ENCODE data around the gene UBE2D1. TPM values are rescaled to one million over a fixed set of nuclear protein-coding genes. Genes with fewer than 3 reads are reported as not detected.

UBE2D1 gene
- total and polyA plus RNA-seq, 2 donors (not counting 3 experiments of a cell fraction or from before 2014, with no cell fraction given), result 13.5 to 14.5 TPM

DNA sequence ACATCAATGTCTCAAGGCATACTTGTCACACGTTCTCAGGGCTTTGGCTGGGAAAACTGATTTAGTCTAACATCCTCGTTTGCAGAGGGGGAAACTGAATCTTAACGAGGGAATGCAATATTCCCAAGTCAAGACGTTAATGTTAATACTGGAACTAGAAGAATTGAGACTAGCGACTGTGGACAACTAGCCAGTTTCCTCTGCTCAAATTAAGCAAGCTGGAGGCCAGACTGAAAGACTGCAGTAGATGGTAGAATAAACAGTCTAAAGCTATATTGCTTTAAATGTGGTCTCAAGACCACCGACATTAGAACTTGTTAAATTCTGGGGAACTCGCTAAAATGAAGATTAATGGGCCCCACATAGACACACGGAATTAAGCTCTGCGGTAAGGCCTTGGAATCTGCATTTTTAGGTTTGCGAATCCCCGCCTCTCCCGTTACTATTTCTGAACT is 49.8 kb downstream of the UBE2D1 start:
- TSS peak; percentile 88 for BruUV-seq (replicated peaks)
- Histone ChIP-seq H3K9me1 (replicated peaks; ENCODE audit: control insufficient read depth, extremely low read depth, insufficient read depth, low read length) (no peaks in the 10 kb centered on the region), H3K4me2 (ENCODE audit: insufficient read depth, low read length) (peak overlapping the region; percentile 76), H3K27ac (ENCODE audit: insufficient read depth, low read depth, low read length) (peak overlapping the region; percentile 26), H3K4me3 (replicated peaks in 1 of 3; ENCODE audit: insufficient read depth in 1 of 3, low read depth in 1 of 3, low read length in 3 of 3) (peak overlapping the region; percentile 55 to 90 (median 64)), H3K4me1 (ENCODE audit: control insufficient read depth, extremely low read depth, insufficient read depth, low read length) (peaks cover 16% of the 10 kb centered on the region), H3K9me3 (replicated peaks; ENCODE audit: control insufficient read depth, insufficient read depth, low read length) (no peaks in the 10 kb centered on the region), H4K20me1 (replicated peaks; ENCODE audit: control insufficient read depth, extremely low read depth, insufficient read depth, low read length) (no peaks in the 10 kb centered on the region), H3K79me2 (ENCODE audit: control insufficient read depth, insufficient read depth, low read length) (peaks cover 29% of the 10 kb centered on the region), H3K9ac (replicated peaks; ENCODE audit: extremely low read depth, insufficient read depth, low read length) (peak overlapping the region; percentile 78), H3K27me3 (ENCODE audit: control insufficient read depth in 2 of 2, insufficient read depth in 2 of 2, low read length in 2 of 2) (no peaks in the 10 kb centered on the region), H2AFZ (ENCODE audit: low read depth, low read length) (peak overlapping the region; percentile 78), H3K36me3 (ENCODE audit: control insufficient read depth in 2 of 2, extremely low read depth in 1 of 2, insufficient read depth in 2 of 2, low read length in 2 of 2) (peaks cover 3 to 6% of the 10 kb centered on the region in 2 experiments)
- intact Hi-C loops (cut with micrococcal nuclease) (loop anchor here (2.0 kb wide), 1 partner anchor 208 kb away; no protein-coding TSS in a partner anchor), dilution Hi-C loops (cut with MboI; ENCODE audit: extremely low pct_ligation_motif_present, low sequenced_read_pairs) (no loop called here)
- DNase-seq (ENCODE audit: low read depth, low spot score), result no peak
- no peak for TF ChIP-seq MYC (IDR thresholded peaks at IDR 0.05; ENCODE audit: low read depth, low read length)
- TF ChIP-seq POLR2AphosphoS5 (IDR thresholded peaks at IDR 0.05; ENCODE audit: insufficient read depth, low read depth, low read length), result no peak
- TF ChIP-seq JUN (IDR thresholded peaks at IDR 0.05; ENCODE audit: borderline replicate concordance, insufficient read depth, insufficient read length, low read depth), result no peak
- no peak for TF ChIP-seq EZH2 (IDR thresholded peaks at IDR 0.05; ENCODE audit: borderline replicate concordance, low read depth, low read length, severe bottlenecking)
- TF ChIP-seq, protein P1, sequence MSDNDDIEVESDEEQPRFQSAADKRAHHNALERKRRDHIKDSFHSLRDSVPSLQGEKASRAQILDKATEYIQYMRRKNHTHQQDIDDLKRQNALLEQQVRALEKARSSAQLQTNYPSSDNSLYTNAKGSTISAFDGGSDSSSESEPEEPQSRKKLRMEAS (IDR thresholded peaks at IDR 0.05; ENCODE audit: insufficient read depth, insufficient read length), result no peak
- no peak for TF ChIP-seq POLR2A (IDR thresholded peaks at IDR 0.05; ENCODE audit: low read depth, low read length)
- TF ChIP-seq GATA2 (IDR thresholded peaks at IDR 0.05; ENCODE audit: insufficient read depth, insufficient read length, low read depth, low read length), result no peak
- TF ChIP-seq, protein P2, sequence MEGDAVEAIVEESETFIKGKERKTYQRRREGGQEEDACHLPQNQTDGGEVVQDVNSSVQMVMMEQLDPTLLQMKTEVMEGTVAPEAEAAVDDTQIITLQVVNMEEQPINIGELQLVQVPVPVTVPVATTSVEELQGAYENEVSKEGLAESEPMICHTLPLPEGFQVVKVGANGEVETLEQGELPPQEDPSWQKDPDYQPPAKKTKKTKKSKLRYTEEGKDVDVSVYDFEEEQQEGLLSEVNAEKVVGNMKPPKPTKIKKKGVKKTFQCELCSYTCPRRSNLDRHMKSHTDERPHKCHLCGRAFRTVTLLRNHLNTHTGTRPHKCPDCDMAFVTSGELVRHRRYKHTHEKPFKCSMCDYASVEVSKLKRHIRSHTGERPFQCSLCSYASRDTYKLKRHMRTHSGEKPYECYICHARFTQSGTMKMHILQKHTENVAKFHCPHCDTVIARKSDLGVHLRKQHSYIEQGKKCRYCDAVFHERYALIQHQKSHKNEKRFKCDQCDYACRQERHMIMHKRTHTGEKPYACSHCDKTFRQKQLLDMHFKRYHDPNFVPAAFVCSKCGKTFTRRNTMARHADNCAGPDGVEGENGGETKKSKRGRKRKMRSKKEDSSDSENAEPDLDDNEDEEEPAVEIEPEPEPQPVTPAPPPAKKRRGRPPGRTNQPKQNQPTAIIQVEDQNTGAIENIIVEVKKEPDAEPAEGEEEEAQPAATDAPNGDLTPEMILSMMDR (IDR thresholded peaks at IDR 0.05; ENCODE audit: extremely low read depth in 1 of 2, insufficient read depth in 1 of 2, low read depth in 1 of 2, low read length in 2 of 2), result no peak
- no peak for TF ChIP-seq FOS (IDR thresholded peaks at IDR 0.05; ENCODE audit: borderline replicate concordance, insufficient read depth, low read length)
- CTCF ChIA-PET, result interaction anchor here (0.8 to 2.8 kb wide), 15 partner anchors 10 to 207 kb away, joined by 3 to 40 read pairs (median 5); no protein-coding TSS in a partner anchor
- POLR2A ChIA-PET, result interaction anchor here (2.6 kb wide), 1 partner anchor 49 kb away, joined by 6 read pairs; the partner anchor contains the start of gene UBE2D1
- no peak for FAIRE-seq
